Measurements from ENCODE around the gene VPS41.

Gene VPS41

DNA sequence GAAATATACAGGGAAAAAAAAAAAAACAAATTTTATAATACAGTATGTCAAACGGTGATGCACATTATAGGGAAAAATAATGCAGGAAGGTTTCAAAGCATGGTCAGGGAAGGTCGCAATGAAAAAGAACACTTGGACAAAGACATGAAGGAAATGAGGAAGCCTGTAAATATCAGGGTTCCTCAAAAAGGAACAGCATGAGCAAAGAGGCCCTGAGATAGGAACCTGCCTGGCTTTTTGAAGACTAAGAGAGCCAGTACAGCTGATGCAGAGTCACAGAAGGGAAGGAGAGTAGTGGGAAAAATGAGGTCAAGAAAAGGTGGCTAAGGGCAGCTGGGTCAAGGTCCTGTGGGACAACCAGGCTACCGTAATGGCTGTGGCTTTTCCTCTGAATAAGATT, 1.9 kb downstream of the VPS41 start:
- TF ChIP-seq, protein P1, sequence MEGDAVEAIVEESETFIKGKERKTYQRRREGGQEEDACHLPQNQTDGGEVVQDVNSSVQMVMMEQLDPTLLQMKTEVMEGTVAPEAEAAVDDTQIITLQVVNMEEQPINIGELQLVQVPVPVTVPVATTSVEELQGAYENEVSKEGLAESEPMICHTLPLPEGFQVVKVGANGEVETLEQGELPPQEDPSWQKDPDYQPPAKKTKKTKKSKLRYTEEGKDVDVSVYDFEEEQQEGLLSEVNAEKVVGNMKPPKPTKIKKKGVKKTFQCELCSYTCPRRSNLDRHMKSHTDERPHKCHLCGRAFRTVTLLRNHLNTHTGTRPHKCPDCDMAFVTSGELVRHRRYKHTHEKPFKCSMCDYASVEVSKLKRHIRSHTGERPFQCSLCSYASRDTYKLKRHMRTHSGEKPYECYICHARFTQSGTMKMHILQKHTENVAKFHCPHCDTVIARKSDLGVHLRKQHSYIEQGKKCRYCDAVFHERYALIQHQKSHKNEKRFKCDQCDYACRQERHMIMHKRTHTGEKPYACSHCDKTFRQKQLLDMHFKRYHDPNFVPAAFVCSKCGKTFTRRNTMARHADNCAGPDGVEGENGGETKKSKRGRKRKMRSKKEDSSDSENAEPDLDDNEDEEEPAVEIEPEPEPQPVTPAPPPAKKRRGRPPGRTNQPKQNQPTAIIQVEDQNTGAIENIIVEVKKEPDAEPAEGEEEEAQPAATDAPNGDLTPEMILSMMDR (IDR thresholded peaks at IDR 0.05; ENCODE audit: low read depth, low read length), result no peak
- no peak for DNase-seq (ENCODE audit: extremely low read depth, low read depth)

- TF ChIP-seq, protein P1 (IDR thresholded peaks at IDR 0.05; ENCODE audit: low read depth, low read length), result no peak
- DNase-seq (ENCODE audit: extremely low read depth, low read depth), result no peak
Measured at GRCh38 chr7:38905056-38905759, 3.8 kb downstream of the VPS41 start.

DNA sequence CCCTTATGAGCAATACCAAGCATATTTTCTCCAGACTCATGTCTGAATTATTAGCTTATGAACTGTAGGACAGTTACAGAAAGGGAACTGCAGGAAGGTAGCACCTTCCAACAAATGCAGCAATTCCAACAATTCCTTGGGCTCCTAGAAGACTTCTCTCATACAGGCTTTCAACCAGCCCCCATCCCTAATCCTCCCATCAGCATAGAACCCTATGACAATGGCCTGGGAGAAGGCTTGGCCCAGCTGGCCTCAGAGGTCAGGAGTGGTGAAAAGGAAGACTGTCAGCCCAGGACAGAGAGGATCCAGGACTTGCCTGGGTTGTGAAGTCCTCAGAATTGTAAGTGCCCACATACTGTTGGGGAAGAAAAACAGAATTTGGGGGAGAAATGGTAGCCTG, 5.9 kb downstream of the VPS41 start:
- no peak for DNase-seq (ENCODE audit: extremely low read depth, low read depth)
- TF ChIP-seq, protein P1 (IDR thresholded peaks at IDR 0.05; ENCODE audit: low read depth, low read length), result no peak

DNA sequence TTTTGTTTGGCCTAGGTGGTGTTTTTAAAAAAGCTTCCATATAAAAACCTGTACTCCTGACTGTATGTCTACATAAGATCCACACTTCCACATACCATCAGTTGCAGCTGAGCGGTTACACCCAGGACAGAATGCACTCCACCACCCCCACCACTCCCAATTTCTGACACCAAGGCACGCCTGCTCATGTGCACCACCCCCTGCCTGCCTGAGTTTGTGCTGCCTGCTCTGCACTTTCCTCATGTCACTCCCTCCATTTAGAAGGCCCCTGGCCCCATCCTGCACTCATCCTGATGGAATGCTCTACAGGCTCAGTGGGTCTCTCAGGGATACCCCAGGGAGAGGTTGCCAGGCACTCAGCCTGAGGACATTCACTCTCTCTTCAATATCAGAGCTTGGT, 6.5 kb downstream of the VPS41 start:
- DNase-seq (ENCODE audit: extremely low read depth, low read depth), result no peak

DNA sequence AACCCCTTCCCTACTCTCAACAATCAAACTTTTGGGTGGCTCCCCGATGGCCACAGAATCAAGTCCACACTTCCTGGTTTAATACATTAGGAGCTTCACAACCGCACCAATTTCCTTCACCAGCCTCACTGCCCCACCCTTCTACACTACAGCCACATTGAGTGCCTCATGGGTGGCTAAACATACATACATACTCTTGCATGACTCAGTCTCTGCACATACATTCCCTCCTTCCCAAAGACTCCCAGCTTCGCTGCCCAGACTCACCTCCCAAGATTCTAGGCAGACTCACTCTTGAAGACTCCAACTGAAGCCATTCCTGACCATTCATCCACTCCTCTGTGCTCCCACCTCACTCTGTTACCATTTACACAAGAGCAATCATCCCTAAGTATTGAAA, 15.9 kb downstream of the VPS41 start:
- DNase-seq (ENCODE audit: extremely low read depth, low read depth), result no peak
- TF ChIP-seq, protein P1 (IDR thresholded peaks at IDR 0.05; ENCODE audit: low read depth, low read length), result no peak

More for the DNA sequence above, 6.5 kb downstream of the VPS41 start:
- TF ChIP-seq, protein P1 (IDR thresholded peaks at IDR 0.05; ENCODE audit: low read depth, low read length), result no peak

- TF ChIP-seq, protein P1 (IDR thresholded peaks at IDR 0.05; ENCODE audit: low read depth, low read length), result no peak
- DNase-seq (ENCODE audit: extremely low read depth, low read depth), result no peak
Measured at GRCh38 chr7:38890597-38890996, 18.4 kb downstream of the VPS41 start.

DNA sequence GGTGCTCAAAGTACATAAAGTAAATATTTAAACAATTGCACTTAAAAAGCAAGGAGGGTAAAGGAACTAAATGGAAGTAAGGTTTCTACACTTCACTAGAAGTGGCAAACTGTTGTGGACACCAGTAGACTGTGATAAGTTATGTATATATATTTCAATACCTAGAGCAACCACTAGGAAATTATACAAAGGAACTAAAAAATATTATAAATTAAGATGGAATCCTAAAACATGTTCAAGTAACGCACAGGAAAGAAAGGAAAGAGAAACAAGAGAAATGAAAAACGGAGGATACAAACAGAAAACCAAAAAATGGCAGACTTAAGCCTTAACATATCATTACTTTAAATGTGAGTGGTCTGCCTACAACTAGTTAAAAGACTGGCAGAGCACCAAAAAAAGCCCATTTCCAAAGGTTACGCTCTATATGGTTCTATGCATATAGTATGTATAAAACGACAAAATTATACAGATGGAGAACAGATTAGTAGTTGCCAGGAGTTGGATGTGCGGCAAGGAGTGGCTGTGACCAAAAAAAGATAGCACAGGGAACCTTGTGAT, 19.0 kb downstream of the VPS41 start:
- TF ChIP-seq, protein P1 (IDR thresholded peaks at IDR 0.05; ENCODE audit: low read depth, low read length), result no peak
- no peak for DNase-seq (ENCODE audit: extremely low read depth, low read depth)
